GM20000 (cell line): Measurements from ENCODE around the gene GTF2A2.

ENCODE experiments used
- DNase-seq: peaks from one replicate; pipeline ENCODE4 v3.0.0; 2012; ENCODE audit warnings: low spot score
- TF ChIP-seq, protein P1 (sequence below): IDR thresholded peaks from 2 replicates; pipeline ENCODE4 v1.5.1; 2012; ENCODE audit warnings: mild to moderate bottlenecking, control low read depth; ENCODE audit errors: extremely low read depth, missing control alignments

GTF2A2 gene

DNA sequence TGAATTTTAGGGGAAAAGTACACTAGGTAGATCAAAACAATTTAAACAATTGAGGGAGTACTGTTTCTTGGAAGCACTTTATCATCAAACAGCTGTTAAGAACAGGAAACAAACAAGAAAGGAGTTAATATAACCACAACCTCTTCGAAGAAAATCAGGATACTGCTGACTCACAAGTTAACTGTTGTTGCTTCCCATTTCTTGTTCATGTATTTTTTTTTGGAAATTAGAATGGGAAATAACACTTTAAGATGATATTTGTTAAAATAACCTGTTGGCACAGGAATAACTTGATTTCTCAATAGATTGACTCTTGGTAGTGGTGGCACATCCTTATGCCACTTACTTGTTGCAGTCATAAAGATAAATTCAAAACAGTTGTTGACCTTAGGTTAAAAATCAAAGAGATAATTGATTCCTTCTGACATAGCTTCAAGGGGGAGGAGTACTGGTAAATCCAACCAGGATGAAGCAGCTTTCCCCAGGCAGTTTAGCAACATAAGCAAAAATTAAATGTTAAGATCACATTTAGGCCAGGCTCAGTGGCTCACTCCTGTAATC lies 28.5 kb upstream of the GTF2A2 start:
- TF ChIP-seq, protein P1, sequence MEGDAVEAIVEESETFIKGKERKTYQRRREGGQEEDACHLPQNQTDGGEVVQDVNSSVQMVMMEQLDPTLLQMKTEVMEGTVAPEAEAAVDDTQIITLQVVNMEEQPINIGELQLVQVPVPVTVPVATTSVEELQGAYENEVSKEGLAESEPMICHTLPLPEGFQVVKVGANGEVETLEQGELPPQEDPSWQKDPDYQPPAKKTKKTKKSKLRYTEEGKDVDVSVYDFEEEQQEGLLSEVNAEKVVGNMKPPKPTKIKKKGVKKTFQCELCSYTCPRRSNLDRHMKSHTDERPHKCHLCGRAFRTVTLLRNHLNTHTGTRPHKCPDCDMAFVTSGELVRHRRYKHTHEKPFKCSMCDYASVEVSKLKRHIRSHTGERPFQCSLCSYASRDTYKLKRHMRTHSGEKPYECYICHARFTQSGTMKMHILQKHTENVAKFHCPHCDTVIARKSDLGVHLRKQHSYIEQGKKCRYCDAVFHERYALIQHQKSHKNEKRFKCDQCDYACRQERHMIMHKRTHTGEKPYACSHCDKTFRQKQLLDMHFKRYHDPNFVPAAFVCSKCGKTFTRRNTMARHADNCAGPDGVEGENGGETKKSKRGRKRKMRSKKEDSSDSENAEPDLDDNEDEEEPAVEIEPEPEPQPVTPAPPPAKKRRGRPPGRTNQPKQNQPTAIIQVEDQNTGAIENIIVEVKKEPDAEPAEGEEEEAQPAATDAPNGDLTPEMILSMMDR, result no peak
- DNase-seq, result no peak

DNA sequence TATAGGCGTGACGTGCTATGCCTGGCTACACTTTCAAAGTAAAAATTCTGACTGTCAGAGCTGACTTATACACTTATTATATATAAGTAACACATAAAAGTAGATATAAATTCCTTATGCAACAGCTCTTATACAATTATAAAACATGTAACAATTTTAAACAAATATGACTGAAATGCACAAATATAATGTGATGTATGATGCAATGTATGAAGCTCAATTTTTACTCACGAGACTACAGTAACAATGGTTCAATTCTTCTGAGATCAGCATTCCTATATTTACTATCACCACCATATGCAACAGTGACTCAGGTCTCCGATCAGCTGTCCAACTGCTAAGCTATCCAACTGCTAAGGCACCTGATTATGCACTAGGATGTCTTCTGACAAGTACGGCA lies 23.6 kb upstream of the GTF2A2 start:
- TF ChIP-seq, protein P1, result no peak

DNA sequence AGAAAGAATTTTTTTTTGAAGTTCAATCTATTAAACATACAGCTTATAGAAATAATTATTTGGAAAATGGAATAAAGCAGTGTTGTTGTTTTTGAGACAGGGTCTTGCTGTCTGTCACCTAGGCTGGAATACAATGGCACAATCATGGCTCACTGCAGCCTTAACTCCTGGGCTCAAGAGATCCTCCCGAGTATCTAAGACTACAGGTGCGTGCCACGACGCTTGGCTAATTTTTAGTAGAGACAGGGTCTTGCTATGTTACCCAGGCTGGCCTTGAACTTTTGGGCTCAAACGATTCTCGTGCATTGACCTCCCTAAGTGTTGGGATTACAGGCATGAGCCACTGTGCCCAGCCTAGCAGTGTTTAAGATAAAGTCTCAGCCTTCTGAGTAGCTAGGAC lies 23.0 kb upstream of the GTF2A2 start:
- DNase-seq, result no peak

More for the DNA sequence above, 23.6 kb upstream of the GTF2A2 start:
- no peak for DNase-seq

DNA sequence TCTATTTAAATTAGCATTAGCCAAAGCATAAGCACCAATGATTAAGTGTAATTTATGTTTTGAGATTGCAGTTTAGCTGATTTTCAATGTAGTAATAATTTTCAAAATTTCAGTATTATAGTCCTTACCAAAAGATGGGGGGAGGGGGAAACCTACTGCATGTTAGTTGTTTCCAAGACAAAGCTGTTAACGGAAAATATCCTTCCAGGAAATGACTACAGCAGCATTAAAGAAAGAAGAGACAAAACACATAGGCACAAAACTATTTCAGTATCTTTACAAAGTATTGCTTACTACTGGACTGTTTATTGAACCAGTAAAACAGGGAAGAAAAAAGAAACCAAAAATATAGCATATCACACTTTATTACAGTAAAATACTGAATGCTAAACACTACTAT lies 21.3 kb upstream of the GTF2A2 start:
- DNase-seq, result no peak

More for the DNA sequence above, 23.0 kb upstream of the GTF2A2 start:
- TF ChIP-seq, protein P1, result no peak

DNA sequence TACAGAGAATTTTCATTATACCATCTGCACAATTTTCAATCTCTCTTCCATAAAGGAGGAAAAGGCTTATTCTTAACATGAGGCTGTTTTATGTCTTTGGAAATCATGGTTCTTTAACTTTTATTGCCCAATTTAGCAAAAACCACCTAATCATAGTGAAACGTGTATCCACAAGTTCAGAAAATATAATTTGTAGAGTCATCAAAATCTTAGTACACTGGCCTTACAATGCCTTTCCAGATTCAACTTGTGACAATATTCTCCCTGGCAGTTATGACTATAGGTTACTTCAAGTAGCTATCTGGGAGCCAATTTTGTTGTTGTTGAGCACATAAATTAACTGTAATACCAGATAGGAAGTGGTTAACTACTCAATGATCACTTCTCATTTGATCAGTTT lies 20.9 kb upstream of the GTF2A2 start:
- TF ChIP-seq, protein P1, result no peak
- DNase-seq, result no peak

More for the DNA sequence above, 21.3 kb upstream of the GTF2A2 start:
- TF ChIP-seq, protein P1, result no peak

DNA sequence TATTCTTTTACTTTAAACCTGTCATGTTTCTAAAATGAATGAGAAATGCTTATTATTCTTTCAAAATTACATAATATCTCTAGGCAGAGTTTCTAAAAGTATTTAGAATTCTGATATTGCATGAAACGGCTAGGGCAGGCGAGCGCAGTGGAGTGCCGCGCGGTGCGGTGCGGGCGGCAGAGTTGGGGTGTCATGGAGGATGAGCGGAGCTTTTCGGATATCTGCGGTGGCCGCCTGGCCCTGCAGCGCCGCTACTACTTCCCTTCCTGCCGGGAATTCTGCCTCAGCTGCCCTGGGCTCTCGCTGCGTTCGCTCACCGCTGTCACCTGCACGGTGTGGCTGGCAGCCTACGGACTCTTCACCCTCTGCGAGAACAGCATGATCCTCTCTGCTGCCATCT lies 19.2 kb upstream of the GTF2A2 start:
- TF ChIP-seq, protein P1, result no peak
- DNase-seq, result no peak

DNA sequence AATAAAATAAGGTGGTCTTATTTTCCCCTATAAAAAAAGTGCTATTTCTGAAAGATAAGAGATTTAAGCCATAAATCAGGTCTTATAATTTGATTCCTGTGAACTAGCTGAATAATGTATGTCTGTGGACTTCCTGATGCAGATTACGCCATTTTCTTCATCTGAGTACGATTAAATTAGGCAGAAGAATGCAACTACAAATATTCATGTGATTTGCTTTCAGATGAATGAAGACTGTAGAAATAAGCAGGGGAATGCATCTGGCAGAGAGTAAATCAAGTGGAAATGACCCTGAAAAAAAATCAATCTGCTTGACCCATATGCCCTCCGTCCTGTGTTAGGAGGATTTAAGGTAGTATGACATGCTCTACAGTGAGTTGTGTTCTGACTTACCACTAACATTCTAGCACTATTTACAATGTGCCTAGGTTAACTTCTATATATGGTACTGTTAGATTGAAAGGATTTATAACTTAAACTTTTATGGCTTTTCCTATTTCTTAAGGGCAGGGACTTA lies 17.1 kb upstream of the GTF2A2 start:
- TF ChIP-seq, protein P1, result no peak
- DNase-seq, result no peak
